H1 (cell line): ENCODE measurements around the gene SLC12A2. TPM values are rescaled to one million over a fixed set of nuclear protein-coding genes. Genes with fewer than 3 reads are reported as not detected.

Experiments
- CHD1 ChIP-seq: IDR thresholded peaks from 2 replicates; pipeline ENCODE4 v1.6.1; 2012; ENCODE audit warnings: low read depth, low read length, improper control_type of control experiment
- GABPA ChIP-seq: IDR thresholded peaks from 2 replicates; pipeline ENCODE4 v1.6.1; 2011; ENCODE audit warnings: mild to moderate bottlenecking, low read length, moderate library complexity, borderline replicate concordance; ENCODE audit not compliant: insufficient read depth
- JUND ChIP-seq: IDR thresholded peaks from 2 replicates; pipeline ENCODE4 v1.6.1; 2011; ENCODE audit warnings: mild to moderate bottlenecking, improper control_type of control experiment, low read length
- POLR2AphosphoS5 ChIP-seq: IDR thresholded peaks from 2 replicates; pipeline ENCODE4 v1.6.1; 2011; ENCODE audit warnings: low read depth, low read length
- RBBP5 ChIP-seq: IDR thresholded peaks from 2 replicates; pipeline ENCODE4 v1.7.1; 2012; ENCODE audit warnings: low read depth, mild to moderate bottlenecking, inconsistent platforms, low read length, moderate library complexity, borderline replicate concordance
- RNF2 ChIP-seq: fragments of 200-900, 300-1000 bp; sonication (generic); IDR thresholded peaks from 2 replicates; pipeline ENCODE4 v1.7.1; 2016; ENCODE audit warnings: borderline replicate concordance, low read depth, mild to moderate bottlenecking, antibody characterized with exemption, low read length; ENCODE audit not compliant: poor library complexity, severe bottlenecking; ENCODE audit errors: missing control alignments
- SIN3A ChIP-seq, 2 experiments: IDR thresholded peaks in 1 of 2; conservative IDR thresholded peaks in 1 of 2; 2 replicates each; pipeline ENCODE4 v1.6.1; 2011 to 2012; ENCODE audit warnings: low read length in 2 of 2, improper control_type of control experiment in 1 of 2, low read depth in 1 of 2, mild to moderate bottlenecking in 1 of 2
- SIRT6 ChIP-seq: IDR thresholded peaks from one replicate; pipeline ENCODE4 v1.7.1; 2012; ENCODE audit warnings: low read length, inconsistent platforms
- SP4 ChIP-seq: IDR thresholded peaks from 2 replicates; pipeline ENCODE4 v1.6.1; 2012; ENCODE audit warnings: low read length, inconsistent platforms
- SUZ12 ChIP-seq: fragments of 200-600 bp; sonication (generic); IDR thresholded peaks from 2 replicates; pipeline ENCODE4 v1.6.1; 2012; ENCODE audit warnings: mild to moderate bottlenecking, inconsistent platforms, low read length, moderate library complexity, mixed read lengths
- polyA plus RNA-seq, 7 experiments: library from polyadenylated mRNA; depleted of rRNA in 3 of 7; stranded (reverse) in 5 of 7; unstranded in 2 of 7; fragments of >200 nt in 5 of 7; fragments of 200-250 nt in 2 of 7; gene quantifications; 1 replicate in 5 of 7; 2 replicates in 1 of 7; 4 replicates in 1 of 7; pipeline versions ENCODE4 v1.2.1 to v1.2.3, GENCODE V29; 2011 to 2013; ENCODE audit warnings: missing spikeins in 2 of 7, mixed read lengths in 2 of 7
- total RNA-seq: library from RNA; stranded (reverse); fragmentation: NEBNext Ultra II Directional; extraction: Animal tissue kit (Norgen Biotek cat#: 25700); gene quantifications from 2 replicates; pipeline ENCODE4 v1.2.1, GENCODE V29; 2021

Gene SLC12A2
- total and polyA plus RNA-seq, 2 of the 8 experiments (the other 6 are each of a cell fraction or from before 2014, with no cell fraction given) = 2.6 to 16.2 TPM

DNA sequence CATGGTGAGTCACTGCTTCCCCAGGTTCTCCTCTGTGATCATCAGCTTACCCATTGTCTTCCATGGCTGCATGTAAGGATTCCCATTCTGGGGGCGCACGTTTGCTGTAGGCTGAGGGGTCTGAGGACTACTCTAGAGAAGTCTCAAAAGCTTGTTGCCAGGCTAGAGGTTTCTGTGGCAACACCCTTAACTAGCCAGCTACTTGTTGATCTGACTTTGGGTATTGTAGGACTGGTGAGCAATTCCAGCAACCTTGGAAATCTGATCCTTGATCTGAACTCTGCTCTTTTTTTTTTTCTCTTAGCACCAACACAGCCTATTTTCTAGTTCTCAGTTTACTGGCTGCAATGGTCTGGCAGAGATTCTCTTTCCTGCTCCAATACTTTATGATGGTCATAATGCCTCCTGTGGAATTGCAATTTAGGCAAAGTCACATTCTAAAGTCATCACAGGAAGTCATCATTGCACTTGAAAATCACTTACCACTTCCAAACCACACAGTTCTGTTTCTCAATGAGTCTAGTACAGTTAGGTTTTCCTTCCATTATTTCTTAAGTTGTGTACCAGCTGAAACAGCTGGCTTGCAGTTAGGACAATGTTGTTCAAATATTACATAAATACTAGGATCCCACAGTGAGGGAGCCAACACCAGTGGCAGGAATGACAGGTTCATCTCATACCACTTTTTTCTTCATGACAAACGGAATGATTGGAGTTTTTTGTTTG lies 110.3 kb downstream of the SLC12A2 start (continued):
- TF ChIP-seq SIN3A (conservative IDR thresholded peaks at IDR 0.05 in 1 of 2, IDR thresholded peaks at IDR 0.05 in 1 of 2; ENCODE audit: low read depth in 1 of 2, low read length in 2 of 2) = no peak
- no peak for TF ChIP-seq SP4
- TF ChIP-seq SIRT6 = no peak
- TF ChIP-seq CHD1 = no peak
- TF ChIP-seq POLR2AphosphoS5 = no peak
- TF ChIP-seq JUND = no peak
- TF ChIP-seq SUZ12 = no peak
- TF ChIP-seq GABPA = no peak
- TF ChIP-seq RNF2 = no peak
- TF ChIP-seq RBBP5 = no peak
